HepG2 (cell line): Measurements from ENCODE around the gene SPRYD3. TPM values are rescaled to one million over a fixed set of nuclear protein-coding genes. Genes with fewer than 3 reads are reported as not detected.
A peak's percentile ranks its signal among the peaks of the same experiment; 100 is the strongest.

Experiments used
- CCDC6 ChIP-seq: sonication (generic); formaldehyde crosslinking; IDR thresholded peaks from 2 replicates; pipeline ENCODE4 v1.8.1; 2022; ENCODE audit warnings: mild to moderate bottlenecking, missing genetic modification reagents, moderate library complexity
- ESRRA ChIP-seq: sonication (generic); formaldehyde crosslinking; IDR thresholded peaks from 2 replicates; pipeline ENCODE4 v1.5.1; 2020; ENCODE audit warnings: mild to moderate bottlenecking, low read depth, missing genetic modification reagents
- GPN1 ChIP-seq: sonication (generic); formaldehyde crosslinking; IDR thresholded peaks from 2 replicates; pipeline ENCODE4 v1.5.1; 2020; ENCODE audit warnings: missing genetic modification reagents, borderline replicate concordance
- HDAC1 ChIP-seq: sonication (generic); formaldehyde crosslinking; IDR thresholded peaks from 2 replicates; pipeline ENCODE4 v1.5.1; 2020; ENCODE audit warnings: mild to moderate bottlenecking, missing genetic modification reagents
- HMG20B ChIP-seq: conservative IDR thresholded peaks from 2 replicates; pipeline ENCODE4 v1.6.1; 2016; ENCODE audit warnings: missing genetic modification reagents, missing compliant biosample characterization
- ISX ChIP-seq: sonication (generic); formaldehyde crosslinking; conservative IDR thresholded peaks from 2 replicates; pipeline ENCODE4 v1.5.0; 2020; ENCODE audit warnings: missing genetic modification reagents
- KLF11 ChIP-seq: IDR thresholded peaks from 2 replicates; pipeline ENCODE4 v1.6.1; 2016; ENCODE audit warnings: missing compliant biosample characterization
- MTA3 ChIP-seq: sonication (generic); formaldehyde crosslinking; IDR thresholded peaks from 2 replicates; pipeline ENCODE4 v1.4.0; 2020; ENCODE audit warnings: missing genetic modification reagents
- MYC ChIP-seq: sonication (generic); formaldehyde crosslinking; IDR thresholded peaks from 2 replicates; pipeline ENCODE4 v1.9.0; 2021; ENCODE audit warnings: missing genetic modification reagents, borderline replicate concordance
- PHF20 ChIP-seq: sonication (generic); formaldehyde crosslinking; IDR thresholded peaks from 2 replicates; pipeline ENCODE4 v1.5.0; 2020; ENCODE audit warnings: mild to moderate bottlenecking, missing genetic modification reagents
- SIX1 ChIP-seq: sonication (generic); formaldehyde crosslinking; IDR thresholded peaks from 2 replicates; pipeline ENCODE4 v1.4.0; 2020; ENCODE audit warnings: missing genetic modification reagents, borderline replicate concordance
- SMC3 ChIP-seq: IDR thresholded peaks from 2 replicates; pipeline ENCODE4 v1.6.1; 2011; ENCODE audit warnings: low read length, improper control_type of control experiment
- TEAD2 ChIP-seq: sonication (generic); formaldehyde crosslinking; IDR thresholded peaks from 2 replicates; pipeline ENCODE4 v1.9.0; 2021; ENCODE audit warnings: missing genetic modification reagents
- TMF1 ChIP-seq: sonication (generic); formaldehyde crosslinking; IDR thresholded peaks from 2 replicates; pipeline ENCODE4 v1.8.1; 2022; ENCODE audit warnings: low read depth, missing genetic modification reagents
- UBTF ChIP-seq: sonication (generic); formaldehyde crosslinking; IDR thresholded peaks from 2 replicates; pipeline ENCODE4 v1.4.0; 2020; ENCODE audit warnings: mild to moderate bottlenecking, missing genetic modification reagents
- ZBTB10 ChIP-seq: sonication (generic); formaldehyde crosslinking; IDR thresholded peaks from 2 replicates; pipeline ENCODE4 v1.4.0; 2020; ENCODE audit warnings: missing genetic modification reagents, borderline replicate concordance
- ZBTB44 ChIP-seq: sonication (generic); formaldehyde crosslinking; IDR thresholded peaks from 2 replicates; pipeline ENCODE4 v1.4.0; 2020; ENCODE audit warnings: missing genetic modification reagents
- ZBTB8A ChIP-seq: sonication (generic); formaldehyde crosslinking; IDR thresholded peaks from 2 replicates; pipeline ENCODE4 v1.4.0; 2020; ENCODE audit warnings: mild to moderate bottlenecking, low read depth, missing genetic modification reagents, borderline replicate concordance
- ZNF225 ChIP-seq: sonication (generic); formaldehyde crosslinking; IDR thresholded peaks from 2 replicates; pipeline ENCODE4 v1.4.0; 2020; ENCODE audit warnings: mild to moderate bottlenecking, missing genetic modification reagents
- ZNF235 ChIP-seq: sonication (generic); formaldehyde crosslinking; IDR thresholded peaks from 2 replicates; pipeline ENCODE4 v1.8.1; 2023; ENCODE audit warnings: mild to moderate bottlenecking, missing genetic modification reagents, borderline replicate concordance
- polyA plus RNA-seq, 8 experiments: library from polyadenylated mRNA; depleted of rRNA in 3 of 8; stranded (reverse) in 7 of 8; unstranded in 1 of 8; fragments of >200 nt; fragmentation: Illumina TruSeq in 4 of 8; extraction: Trizol in 4 of 8; gene quantifications; 2 replicates each; pipeline versions ENCODE4 v1.2.1 to v1.2.3, GENCODE V29; 2011 to 2016; ENCODE audit warnings: low read depth in 4 of 8, missing spikeins in 1 of 8, mixed read lengths in 1 of 8; ENCODE audit not compliant: insufficient read depth in 1 of 8
- total RNA-seq, 5 experiments: library from RNA; depleted of rRNA; stranded (reverse); fragments of >200 nt; fragmentation: Illumina TruSeq; extraction: Trizol; gene quantifications; 2 replicates each; pipeline ENCODE4 v1.2.3, GENCODE V29; 2016; ENCODE audit warnings: low read depth in 1 of 5
- TF ChIP-seq, protein P1 (sequence below): sonication (generic); formaldehyde crosslinking; IDR thresholded peaks from 2 replicates; pipeline ENCODE4 v1.9.0; 2021; ENCODE audit warnings: missing genetic modification reagents, borderline replicate concordance

Gene SPRYD3
- total and polyA plus RNA-seq, 2 of the 13 experiments (the other 11 are each of a cell fraction or from before 2014, with no cell fraction given) = 9.0 to 9.2 TPM

GRCh38 chr12:53051058-53051880, 27.9 kb downstream of the SPRYD3 start (continued):
- no peak for TF ChIP-seq ZBTB10 (CRISPR knock-in tag)
- TF ChIP-seq MTA3 (CRISPR knock-in tag) = no peak
- TF ChIP-seq MYC (CRISPR knock-in tag) = peak; percentile 75; the same call in 1 of the 2 replicates
- TF ChIP-seq TMF1 (CRISPR knock-in tag) = no peak
- TF ChIP-seq TEAD2 (CRISPR knock-in tag) = no peak
- no peak for TF ChIP-seq GPN1 (CRISPR knock-in tag)
- TF ChIP-seq CCDC6 = peak; percentile 34; the same call in 1 of the 2 replicates
- 0 out of 2 replicates have a peak, but pooled peaks have one; percentile 64 for TF ChIP-seq ZNF225 (CRISPR knock-in tag)
- peak; percentile 62; the same call in 1 of the 2 replicates for TF ChIP-seq HDAC1 (CRISPR knock-in tag)
- TF ChIP-seq HMG20B (CRISPR knock-in tag) = 0 out of 2 replicates have a peak, but pooled peaks have one; percentile 31
- no peak for TF ChIP-seq ISX (CRISPR knock-in tag)
- no peak for TF ChIP-seq ESRRA (CRISPR knock-in tag)
- TF ChIP-seq PHF20 (CRISPR knock-in tag) = 0 out of 2 replicates have a peak, but pooled peaks have one; percentile 38
- TF ChIP-seq SIX1 (CRISPR knock-in tag) = no peak
- TF ChIP-seq ZBTB44 (CRISPR knock-in tag) = no peak
- TF ChIP-seq, protein P1, sequence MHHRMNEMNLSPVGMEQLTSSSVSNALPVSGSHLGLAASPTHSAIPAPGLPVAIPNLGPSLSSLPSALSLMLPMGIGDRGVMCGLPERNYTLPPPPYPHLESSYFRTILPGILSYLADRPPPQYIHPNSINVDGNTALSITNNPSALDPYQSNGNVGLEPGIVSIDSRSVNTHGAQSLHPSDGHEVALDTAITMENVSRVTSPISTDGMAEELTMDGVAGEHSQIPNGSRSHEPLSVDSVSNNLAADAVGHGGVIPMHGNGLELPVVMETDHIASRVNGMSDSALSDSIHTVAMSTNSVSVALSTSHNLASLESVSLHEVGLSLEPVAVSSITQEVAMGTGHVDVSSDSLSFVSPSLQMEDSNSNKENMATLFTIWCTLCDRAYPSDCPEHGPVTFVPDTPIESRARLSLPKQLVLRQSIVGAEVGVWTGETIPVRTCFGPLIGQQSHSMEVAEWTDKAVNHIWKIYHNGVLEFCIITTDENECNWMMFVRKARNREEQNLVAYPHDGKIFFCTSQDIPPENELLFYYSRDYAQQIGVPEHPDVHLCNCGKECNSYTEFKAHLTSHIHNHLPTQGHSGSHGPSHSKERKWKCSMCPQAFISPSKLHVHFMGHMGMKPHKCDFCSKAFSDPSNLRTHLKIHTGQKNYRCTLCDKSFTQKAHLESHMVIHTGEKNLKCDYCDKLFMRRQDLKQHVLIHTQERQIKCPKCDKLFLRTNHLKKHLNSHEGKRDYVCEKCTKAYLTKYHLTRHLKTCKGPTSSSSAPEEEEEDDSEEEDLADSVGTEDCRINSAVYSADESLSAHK = no peak
- no peak for TF ChIP-seq SMC3
- TF ChIP-seq KLF11 (CRISPR knock-in tag) = no peak
- peak; percentile 24 for TF ChIP-seq UBTF (CRISPR knock-in tag)
- TF ChIP-seq ZBTB8A (CRISPR knock-in tag) = no peak
- TF ChIP-seq ZNF235 (CRISPR knock-in tag) = peak; percentile 53; the same call in 1 of the 2 replicates
